OCI-LY3 (cell line): ENCODE measurements around the gene RELCH.

Source experiments
- CTCF ChIP-seq: fragments of 200-600, 300-600 bp; sonication (generic); IDR thresholded peaks from 2 replicates; pipeline ENCODE4 v1.5.1; 2014; ENCODE audit warnings: antibody characterized with exemption, low read length, low read depth
- EZH2phosphoT487 ChIP-seq: fragments of 200-600 bp; shearing (Covaris generic); IDR thresholded peaks from 2 replicates; pipeline ENCODE4 v1.6.1; 2018; ENCODE audit warnings: antibody characterized with exemption, mixed run types, low read depth

- TF ChIP-seq CTCF (no peak), EZH2phosphoT487 (no peak)
Measured at GRCh38 chr18:62345909-62346308, 158.9 kb downstream of the RELCH start.
